ENCODE measurements around the gene ANGPTL2. TPM values are rescaled to one million over a fixed set of nuclear protein-coding genes. Genes with fewer than 3 reads are reported as not detected.

ANGPTL2 gene
- total RNA-seq, 1 donor from 2014 or later, result 34.8 TPM

DNA sequence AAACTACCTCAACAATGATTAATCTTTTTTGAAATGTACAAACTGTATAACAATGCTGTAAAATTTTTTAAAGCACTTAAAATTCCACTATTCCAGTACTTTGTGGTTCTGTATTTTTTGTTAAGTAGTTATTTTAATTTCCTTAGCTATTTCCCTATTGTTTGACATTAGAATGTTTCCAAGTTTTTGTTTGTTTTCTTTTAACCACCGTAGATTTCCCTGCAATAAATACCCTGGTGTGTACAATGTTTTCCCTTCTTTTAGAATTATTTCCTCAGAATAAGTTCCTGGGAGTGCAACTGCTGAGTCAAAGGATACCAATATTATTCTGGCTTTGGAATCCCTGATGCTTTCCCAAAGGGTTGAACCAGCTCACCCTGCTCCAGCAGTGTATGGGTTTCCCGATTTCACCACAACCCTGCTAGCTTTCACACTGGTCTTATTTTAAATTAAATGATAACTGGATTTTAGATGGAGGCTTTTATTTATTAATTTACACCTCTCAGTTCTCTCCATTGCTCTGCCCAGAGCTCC, 20.6 kb upstream of the ANGPTL2 start:
- TF ChIP-seq, protein P1, sequence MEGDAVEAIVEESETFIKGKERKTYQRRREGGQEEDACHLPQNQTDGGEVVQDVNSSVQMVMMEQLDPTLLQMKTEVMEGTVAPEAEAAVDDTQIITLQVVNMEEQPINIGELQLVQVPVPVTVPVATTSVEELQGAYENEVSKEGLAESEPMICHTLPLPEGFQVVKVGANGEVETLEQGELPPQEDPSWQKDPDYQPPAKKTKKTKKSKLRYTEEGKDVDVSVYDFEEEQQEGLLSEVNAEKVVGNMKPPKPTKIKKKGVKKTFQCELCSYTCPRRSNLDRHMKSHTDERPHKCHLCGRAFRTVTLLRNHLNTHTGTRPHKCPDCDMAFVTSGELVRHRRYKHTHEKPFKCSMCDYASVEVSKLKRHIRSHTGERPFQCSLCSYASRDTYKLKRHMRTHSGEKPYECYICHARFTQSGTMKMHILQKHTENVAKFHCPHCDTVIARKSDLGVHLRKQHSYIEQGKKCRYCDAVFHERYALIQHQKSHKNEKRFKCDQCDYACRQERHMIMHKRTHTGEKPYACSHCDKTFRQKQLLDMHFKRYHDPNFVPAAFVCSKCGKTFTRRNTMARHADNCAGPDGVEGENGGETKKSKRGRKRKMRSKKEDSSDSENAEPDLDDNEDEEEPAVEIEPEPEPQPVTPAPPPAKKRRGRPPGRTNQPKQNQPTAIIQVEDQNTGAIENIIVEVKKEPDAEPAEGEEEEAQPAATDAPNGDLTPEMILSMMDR (IDR thresholded peaks at IDR 0.05), result no peak
- H3K4me1 Mint-ChIP-seq (ENCODE audit: unreplicated experiment), result peaks cover 21% of the 10 kb centered on the region
- DNase-seq (ENCODE audit: extremely low spot score, unreplicated experiment), result no peak
- peaks cover 3% of the 10 kb centered on the region for H3K9me3 Mint-ChIP-seq (ENCODE audit: unreplicated experiment)
- no peak overlapping the region for H3K4me3 Mint-ChIP-seq (ENCODE audit: unreplicated experiment)
- no peak overlapping the region for H3K27ac Mint-ChIP-seq (ENCODE audit: unreplicated experiment)
- no peaks in the 10 kb centered on the region for H3K27me3 Mint-ChIP-seq (ENCODE audit: unreplicated experiment)
- H3K36me3 Mint-ChIP-seq (ENCODE audit: unreplicated experiment), result no peaks in the 10 kb centered on the region

DNA sequence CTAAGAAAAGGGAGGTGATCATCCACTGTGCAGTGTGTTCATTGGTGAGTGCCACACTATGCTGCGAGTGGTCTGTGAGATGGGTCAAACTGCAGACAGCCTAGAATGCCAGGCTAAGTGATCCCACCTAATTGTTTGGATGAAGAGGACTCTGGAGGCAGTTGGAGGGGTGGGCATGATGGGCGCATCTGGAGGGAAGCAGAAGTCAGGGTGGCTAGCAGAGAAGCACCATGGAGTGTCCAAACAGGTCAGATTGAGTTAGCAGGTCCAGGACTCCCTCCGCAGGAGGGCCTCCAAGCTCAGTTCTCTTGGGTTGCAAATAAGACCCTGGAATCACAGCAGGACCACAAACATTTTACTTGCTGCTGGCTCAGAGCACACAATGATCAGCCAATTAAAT, 19.9 kb upstream of the ANGPTL2 start:
- H3K36me3 Mint-ChIP-seq (ENCODE audit: unreplicated experiment), result no peaks in the 10 kb centered on the region
- no peaks in the 10 kb centered on the region for H3K27me3 Mint-ChIP-seq (ENCODE audit: unreplicated experiment)
- DNase-seq (ENCODE audit: extremely low spot score, unreplicated experiment), result no peak
- no peak overlapping the region for H3K27ac Mint-ChIP-seq (ENCODE audit: unreplicated experiment)
- no peak overlapping the region for H3K4me3 Mint-ChIP-seq (ENCODE audit: unreplicated experiment)
- peaks cover 23% of the 10 kb centered on the region for H3K4me1 Mint-ChIP-seq (ENCODE audit: unreplicated experiment)
- peaks cover 3% of the 10 kb centered on the region for H3K9me3 Mint-ChIP-seq (ENCODE audit: unreplicated experiment)
- TF ChIP-seq, protein P1 (IDR thresholded peaks at IDR 0.05), result no peak

DNA sequence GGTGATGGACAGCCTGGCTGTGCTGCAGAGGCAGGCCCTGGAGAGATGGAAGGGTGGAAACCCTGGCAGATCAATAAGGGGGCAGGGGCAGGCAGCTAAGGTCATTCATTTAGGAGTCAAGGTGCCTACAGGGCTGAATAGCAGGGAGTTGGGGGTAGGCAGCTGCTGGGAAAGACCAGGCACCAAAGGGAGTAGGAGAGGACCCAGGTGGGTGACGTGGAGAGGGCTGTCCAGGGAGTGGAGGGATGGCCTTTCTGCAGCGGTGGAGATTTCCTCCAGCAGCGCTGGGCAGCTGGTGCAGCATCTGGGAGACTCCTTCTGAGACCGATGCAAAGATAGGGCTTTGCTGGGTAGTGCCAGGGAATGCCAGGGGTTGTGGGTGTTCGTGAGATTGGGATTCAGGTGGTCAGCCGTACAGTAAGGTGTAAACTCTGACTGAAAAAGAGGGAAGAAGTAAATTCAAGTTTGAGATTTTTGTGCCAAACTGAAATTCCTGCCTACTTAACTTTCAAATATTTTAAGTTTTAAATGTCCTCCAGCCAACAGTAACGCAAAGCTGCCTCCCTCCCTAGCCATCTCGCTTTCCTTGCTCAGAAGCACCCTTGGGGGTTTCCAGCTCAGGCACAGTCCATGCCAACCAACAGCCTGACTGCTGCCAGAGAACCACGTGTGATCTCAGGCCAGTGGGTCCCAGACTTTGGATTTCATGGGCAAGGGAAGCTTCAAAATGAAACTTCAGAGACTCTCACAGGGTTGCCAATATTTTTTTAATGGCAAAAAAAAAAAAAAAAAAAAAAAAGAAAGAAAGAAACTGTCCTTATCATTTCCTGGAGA, 18.6 kb upstream of the ANGPTL2 start:
- H3K4me1 Mint-ChIP-seq (ENCODE audit: unreplicated experiment), result peaks cover 25% of the 10 kb centered on the region
- no peaks in the 10 kb centered on the region for H3K36me3 Mint-ChIP-seq (ENCODE audit: unreplicated experiment)
- H3K27ac Mint-ChIP-seq (ENCODE audit: unreplicated experiment), result peak overlapping the region; percentile 47
- TF ChIP-seq, protein P1 (IDR thresholded peaks at IDR 0.05), result no peak
- no peak for DNase-seq (ENCODE audit: extremely low spot score, unreplicated experiment)
- H3K4me3 Mint-ChIP-seq (ENCODE audit: unreplicated experiment), result no peak overlapping the region
- H3K27me3 Mint-ChIP-seq (ENCODE audit: unreplicated experiment), result no peaks in the 10 kb centered on the region
- H3K9me3 Mint-ChIP-seq (ENCODE audit: unreplicated experiment), result no peaks in the 10 kb centered on the region

DNA sequence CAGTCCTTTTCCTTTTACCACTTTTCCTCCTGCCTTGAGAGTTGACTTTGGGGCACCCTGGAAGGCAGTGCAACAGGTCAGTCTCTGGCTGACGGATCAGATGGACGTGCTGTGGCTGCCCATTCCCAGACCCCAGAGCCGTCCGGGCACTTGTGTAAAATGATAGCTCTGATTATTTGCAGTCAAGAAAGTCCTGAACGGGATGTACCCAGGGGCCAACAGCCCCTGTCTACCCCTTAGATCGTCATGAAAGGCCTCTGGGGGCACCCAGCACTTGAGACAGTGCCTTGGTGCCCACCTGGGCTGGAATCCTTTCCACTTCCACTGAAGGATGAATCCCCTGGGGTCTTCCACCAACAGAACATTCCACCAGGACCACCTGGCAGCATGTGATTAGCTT, 17.7 kb upstream of the ANGPTL2 start:
- TF ChIP-seq, protein P1 (IDR thresholded peaks at IDR 0.05), result no peak
- DNase-seq (ENCODE audit: extremely low spot score, unreplicated experiment), result peak; percentile 42
- H3K27me3 Mint-ChIP-seq (ENCODE audit: unreplicated experiment), result no peaks in the 10 kb centered on the region
- no peaks in the 10 kb centered on the region for H3K9me3 Mint-ChIP-seq (ENCODE audit: unreplicated experiment)
- no peak overlapping the region for H3K27ac Mint-ChIP-seq (ENCODE audit: unreplicated experiment)
- peaks cover 28% of the 10 kb centered on the region for H3K4me1 Mint-ChIP-seq (ENCODE audit: unreplicated experiment)
- no peaks in the 10 kb centered on the region for H3K36me3 Mint-ChIP-seq (ENCODE audit: unreplicated experiment)
- H3K4me3 Mint-ChIP-seq (ENCODE audit: unreplicated experiment), result no peak overlapping the region

DNA sequence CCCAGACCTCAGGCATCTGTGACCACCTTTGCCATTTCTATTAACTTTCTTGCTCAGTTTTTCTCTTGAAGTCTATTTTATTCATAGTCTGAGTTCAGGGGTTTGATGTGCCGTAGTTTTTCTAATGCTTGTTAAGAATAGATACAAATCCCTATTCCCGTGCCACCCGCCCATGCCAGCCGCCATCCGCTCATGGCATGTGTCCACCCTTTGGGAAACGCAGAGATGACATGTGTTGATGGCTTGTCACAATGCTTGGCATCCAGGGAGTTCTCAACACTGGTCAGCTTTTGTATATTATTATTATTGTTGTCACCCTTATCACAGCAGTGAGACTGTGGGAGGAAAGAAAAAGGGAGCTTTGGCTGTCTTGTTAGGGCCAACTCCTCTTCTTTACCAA, 17.3 kb upstream of the ANGPTL2 start:
- H3K4me1 Mint-ChIP-seq (ENCODE audit: unreplicated experiment), result peaks cover 30% of the 10 kb centered on the region
- TF ChIP-seq, protein P1 (IDR thresholded peaks at IDR 0.05), result no peak
- no peak overlapping the region for H3K4me3 Mint-ChIP-seq (ENCODE audit: unreplicated experiment)
- H3K9me3 Mint-ChIP-seq (ENCODE audit: unreplicated experiment), result no peaks in the 10 kb centered on the region
- H3K27ac Mint-ChIP-seq (ENCODE audit: unreplicated experiment), result no peak overlapping the region
- no peaks in the 10 kb centered on the region for H3K36me3 Mint-ChIP-seq (ENCODE audit: unreplicated experiment)
- peak; percentile 62 for DNase-seq (ENCODE audit: extremely low spot score, unreplicated experiment)
- no peaks in the 10 kb centered on the region for H3K27me3 Mint-ChIP-seq (ENCODE audit: unreplicated experiment)
